GM23248 (cell line): Measurements from ENCODE around the gene KRT73. TPM values are rescaled to one million over a fixed set of nuclear protein-coding genes. Genes with fewer than 3 reads are reported as not detected.

ENCODE experiments used
- DNase-seq: peaks from one replicate; pipeline ENCODE4 v3.0.0-alpha.2; 2015
- H2AFZ ChIP-seq: fragments of 200-600 bp; sonication (generic); 2 replicates; pipeline ENCODE4 v1.6.1; 2016; ENCODE audit warnings: antibody characterized with exemption
- H3F3A ChIP-seq: fragments of 200-600 bp; sonication (generic); 2 replicates; pipeline ENCODE4 v1.6.1; 2016; ENCODE audit warnings: mild to moderate bottlenecking, antibody characterized with exemption, mixed run types; ENCODE audit not compliant: insufficient read depth
- H3K27ac ChIP-seq: fragments of 200-600 bp; sonication (generic); 2 replicates; pipeline ENCODE4 v1.5.1; 2016; ENCODE audit warnings: mild to moderate bottlenecking
- H3K27me3 ChIP-seq: fragments of 200-600 bp; sonication (generic); replicated peaks from 2 replicates; pipeline ENCODE4 v1.6.1; 2016; ENCODE audit warnings: mild to moderate bottlenecking; ENCODE audit not compliant: insufficient read depth
- H3K36me3 ChIP-seq: fragments of 200-600 bp; sonication (generic); 2 replicates; pipeline ENCODE4 v1.6.1; 2016; ENCODE audit warnings: low read depth, mild to moderate bottlenecking
- H3K4me1 ChIP-seq: fragments of 200-600 bp; sonication (generic); 2 replicates; pipeline ENCODE4 v1.6.1; 2016; ENCODE audit warnings: mild to moderate bottlenecking; ENCODE audit not compliant: insufficient read depth
- H3K4me2 ChIP-seq: fragments of 200-600 bp; sonication (generic); one replicate; pipeline ENCODE4 v1.6.1; 2016; ENCODE audit warnings: mild to moderate bottlenecking; ENCODE audit not compliant: unreplicated experiment
- H3K4me3 ChIP-seq: fragments of 200-600 bp; sonication (generic); 2 replicates; pipeline ENCODE4 v1.5.1; 2016; ENCODE audit warnings: mild to moderate bottlenecking
- H3K79me2 ChIP-seq: fragments of 200-600 bp; sonication (generic); 2 replicates; pipeline ENCODE4 v1.6.1; 2016; ENCODE audit warnings: mild to moderate bottlenecking; ENCODE audit not compliant: insufficient read depth
- H3K9ac ChIP-seq: fragments of 200-600 bp; sonication (generic); 2 replicates; pipeline ENCODE4 v1.6.1; 2016; ENCODE audit warnings: mild to moderate bottlenecking
- H3K9me2 ChIP-seq: fragments of 200-600 bp; sonication (generic); 2 replicates; pipeline ENCODE4 v1.6.1; 2016; ENCODE audit warnings: mixed run types, mild to moderate bottlenecking, moderate library complexity; ENCODE audit not compliant: insufficient read depth
- H3K9me3 ChIP-seq: fragments of 200-600 bp; sonication (generic); one replicate; pipeline ENCODE4 v1.6.1; 2017; ENCODE audit warnings: low read depth
- H4K20me1 ChIP-seq: fragments of 200-600 bp; sonication (generic); 2 replicates; pipeline ENCODE4 v1.6.0; 2016; ENCODE audit not compliant: insufficient read depth
- EZH2 ChIP-seq: fragments of 200-600 bp; sonication (generic); IDR thresholded peaks from 2 replicates; pipeline ENCODE4 v1.6.1; 2018; ENCODE audit warnings: antibody characterized with exemption, mild to moderate bottlenecking; ENCODE audit not compliant: insufficient read depth, poor library complexity, severe bottlenecking
- EZH2phosphoT487 ChIP-seq: fragments of 200-600 bp; sonication (generic); IDR thresholded peaks from 2 replicates; pipeline ENCODE4 v1.6.1; 2018; ENCODE audit warnings: antibody characterized with exemption, moderate library complexity, mild to moderate bottlenecking, low read depth; ENCODE audit not compliant: insufficient read depth
- WGBS, 2 experiments: methylation state at CpG; one replicate each; pipeline ENCODE4 v1.1.6; 2015 to 2017; ENCODE audit warnings: low lambda C conversion rate in 2 of 2, low coverage in 1 of 2; ENCODE audit errors: missing lambda C conversion rate in 2 of 2; 5-methylcytosine and 5-hydroxymethylcytosine counted together
- in situ Hi-C: fragments of 300-500 bp; cut with MboI; formaldehyde crosslinking; loops from 2 replicates; pipeline ENCODE4 v1.15.0; 2020
- polyA plus RNA-seq: library from polyadenylated mRNA; unstranded; fragments of >200 nt; fragmentation: Nextera tagmentation; extraction: Ambion mirVana; gene quantifications from 2 replicates; pipeline ENCODE4 v1.2.1, GENCODE V29; 2016
- total RNA-seq: library from RNA; depleted of rRNA; stranded (reverse); fragments of >200 nt; shearing (Covaris generic); gene quantifications from 2 replicates; pipeline ENCODE4 v1.2.3, GENCODE V29; 2014; rRNA removed

Gene KRT73
- total and polyA plus RNA-seq, 2 experiments from 2014 or later, result not detected

- H3K27me3 ChIP-seq, result peaks cover 56% of the 10 kb centered on the region
- no peaks in the 10 kb centered on the region for H3F3A ChIP-seq
- no peaks in the 10 kb centered on the region for H3K36me3 ChIP-seq
- no peaks in the 10 kb centered on the region for H4K20me1 ChIP-seq
- H3K27ac ChIP-seq, result no peak overlapping the region
- no peak overlapping the region for H3K4me2 ChIP-seq
- no peak overlapping the region for H3K4me3 ChIP-seq
- in situ Hi-C loops, result no loop called here
- no peaks in the 10 kb centered on the region for H3K79me2 ChIP-seq
- no peak overlapping the region for H2AFZ ChIP-seq
- H3K9me3 ChIP-seq, result no peaks in the 10 kb centered on the region
- no peaks in the 10 kb centered on the region for H3K4me1 ChIP-seq
- H3K9ac ChIP-seq, result no peak overlapping the region
- no peak for DNase-seq
- TF ChIP-seq EZH2, result no peak
- TF ChIP-seq EZH2phosphoT487, result no peak
- no peaks in the 10 kb centered on the region for H3K9me2 ChIP-seq
- 34 to 46% methylated on average over 8 of the region's 8 CpGs for WGBS, 2 experiments
These were observed 59.4 kb downstream of the KRT73 start for GRCh38 chr12:52558781-52559445.

Other genes starting within 250 kb of the KRT73 start
- not detected in 2 replicates for gene KRT84, start 232.9 kb downstream of the KRT73 start, total RNA-seq
- not detected in 2 replicates for gene KRT84, start 232.9 kb downstream of the KRT73 start, polyA plus RNA-seq
- gene KRT82, start 212.2 kb downstream of the KRT73 start, total RNA-seq, result not detected in 2 replicates
- gene KRT82, start 212.2 kb downstream of the KRT73 start, polyA plus RNA-seq, result not detected in 2 replicates
- gene KRT75, start 184.2 kb downstream of the KRT73 start, total RNA-seq, result not detected in 2 replicates
- gene KRT75, start 184.2 kb downstream of the KRT73 start, polyA plus RNA-seq, result not detected in 2 replicates
- gene KRT6B, start 166.4 kb downstream of the KRT73 start, total RNA-seq, result not detected in 2 replicates
- gene KRT6B, start 166.4 kb downstream of the KRT73 start, polyA plus RNA-seq, result not detected in 2 replicates
- not detected in 2 replicates for gene KRT6C, start 144.8 kb downstream of the KRT73 start, total RNA-seq
- not detected in 2 replicates for gene KRT6C, start 144.8 kb downstream of the KRT73 start, polyA plus RNA-seq
- gene KRT6A, start 125.3 kb downstream of the KRT73 start, total RNA-seq, result not detected in 2 replicates
- gene KRT6A, start 125.3 kb downstream of the KRT73 start, polyA plus RNA-seq, result not detected in 2 replicates
- gene KRT5, start 98.2 kb downstream of the KRT73 start, total RNA-seq, result not detected in 2 replicates
- gene KRT5, start 98.2 kb downstream of the KRT73 start, polyA plus RNA-seq, result not detected in 2 replicates
- gene KRT71, start 65.4 kb downstream of the KRT73 start, total RNA-seq, result not detected in 2 replicates
- gene KRT71, start 65.4 kb downstream of the KRT73 start, polyA plus RNA-seq, result not detected in 2 replicates
- gene KRT74, start 44.7 kb downstream of the KRT73 start, total RNA-seq, result not detected in 2 replicates
- gene KRT74, start 44.7 kb downstream of the KRT73 start, polyA plus RNA-seq, result not detected in 2 replicates
- not detected in 2 replicates for gene KRT72, start 17.1 kb downstream of the KRT73 start, total RNA-seq
- gene KRT72, start 17.1 kb downstream of the KRT73 start, polyA plus RNA-seq, result not detected in 2 replicates
- not detected in 2 replicates for gene KRT2, start 33.7 kb upstream of the KRT73 start, total RNA-seq
- gene KRT2, start 33.7 kb upstream of the KRT73 start, polyA plus RNA-seq, result not detected in 2 replicates
- not detected in 2 replicates for gene KRT1, start 61.8 kb upstream of the KRT73 start, total RNA-seq
- gene KRT1, start 61.8 kb upstream of the KRT73 start, polyA plus RNA-seq, result not detected in 2 replicates
- not detected in 2 replicates for gene KRT77, start 85.0 kb upstream of the KRT73 start, total RNA-seq
- not detected in 2 replicates for gene KRT77, start 85.0 kb upstream of the KRT73 start, polyA plus RNA-seq
- gene KRT76, start 158.8 kb upstream of the KRT73 start, total RNA-seq, result not detected in 2 replicates
- gene KRT76, start 158.8 kb upstream of the KRT73 start, polyA plus RNA-seq, result not detected in 2 replicates
- gene KRT3, start 177.6 kb upstream of the KRT73 start, total RNA-seq, result not detected in 2 replicates
- gene KRT3, start 177.6 kb upstream of the KRT73 start, polyA plus RNA-seq, result not detected in 2 replicates
- gene KRT4, start 195.6 kb upstream of the KRT73 start, total RNA-seq, result 0.22 TPM in 1 of 2 replicates, not detected in the other
- 0.13 TPM in 1 of 2 replicates, not detected in the other for gene KRT4, start 195.6 kb upstream of the KRT73 start, polyA plus RNA-seq
- not detected in 2 replicates for gene KRT79, start 215.8 kb upstream of the KRT73 start, total RNA-seq
- 0.15 TPM in 1 of 2 replicates, not detected in the other for gene KRT79, start 215.8 kb upstream of the KRT73 start, polyA plus RNA-seq
- gene KRT78, start 230.4 kb upstream of the KRT73 start, total RNA-seq, result not detected in 2 replicates
- not detected in 2 replicates for gene KRT78, start 230.4 kb upstream of the KRT73 start, polyA plus RNA-seq